K562 (cell line): ENCODE results near the gene PSMD1. TPM values are rescaled to one million over a fixed set of nuclear protein-coding genes. Genes with fewer than 3 reads are reported as not detected.

ENCODE experiments used
- ATAC-seq: fragments of 200-7000 bp; cut with Tn5 transposase; 3 replicates; pipeline ENCODE4 v1.9.1; 2020; ENCODE audit warnings: moderate library complexity
- BruUV-seq: library from RNA; stranded (reverse); fragments of 400-500 nt; replicated peaks from 2 replicates; lab custom pipeline; 2021; lab: Mats Ljungman, UMichigan
- CTCF ChIA-PET: fragments of 300-600 bp; formaldehyde crosslinking; extraction: SDS; loops from one replicate; lab custom pipeline; 2021; ENCODE audit warnings: low intra/inter-chr PET ratio; lab: Yijun Ruan, JAX
- POLR2A ChIA-PET: fragments of 300-600, 350-650 bp; sonication (Branson Sonifier 250); formaldehyde crosslinking; extraction: SDS; loops from one replicate; lab custom pipeline; 2021; ENCODE audit warnings: antibody characterized with exemption, inconsistent platforms; lab: Yijun Ruan, JAX
- DNase-seq, 4 experiments: peaks; one replicate each; pipeline versions ENCODE4 v3.0.0 to v3.0.0-alpha.2; 2011 to 2018; ENCODE audit warnings: low spot score in 3 of 4, mixed read lengths in 3 of 4; ENCODE audit errors: extremely low read depth in 1 of 4
- FAIRE-seq: peaks from 2 replicates; lab custom pipeline; 2011; peaks lifted over from hg19 to GRCh38; lab: Jason Lieb, UNC
- H2AFZ ChIP-seq: 2 replicates; pipeline ENCODE4 v1.6.0; 2011; ENCODE audit warnings: low read depth, low read length, control low read depth, inconsistent platforms
- H3K27ac ChIP-seq: fragments of 200-600 bp; 3 replicates; pipeline ENCODE4 v1.8.0; 2011; ENCODE audit warnings: low read depth, mild to moderate bottlenecking, control low read depth, inconsistent platforms, low read length, moderate library complexity, mixed read lengths; ENCODE audit errors: extremely low read depth
- H3K27me3 ChIP-seq, 2 experiments: fragments of 300-600 bp in 1 of 2; 2 replicates in 1 of 2; 3 replicates in 1 of 2; pipeline versions ENCODE4 v1.6.0 to v1.8.0; 2011; ENCODE audit warnings: inconsistent platforms in 2 of 2, low read length in 2 of 2, mild to moderate bottlenecking in 1 of 2, mixed read lengths in 1 of 2, moderate library complexity in 1 of 2; ENCODE audit not compliant: control insufficient read depth in 2 of 2, insufficient read depth in 2 of 2
- H3K36me3 ChIP-seq: fragments of 300-600 bp; 3 replicates; pipeline ENCODE4 v1.8.0; 2011; ENCODE audit warnings: mild to moderate bottlenecking, low read length, inconsistent platforms; ENCODE audit not compliant: control insufficient read depth, insufficient read depth
- H3K4me1 ChIP-seq, 2 experiments: fragments of 200-600 bp in 1 of 2; replicated peaks in 1 of 2; 2 replicates in 1 of 2; 3 replicates in 1 of 2; pipeline versions ENCODE4 v1.5.1 to v1.8.0; 2011; ENCODE audit warnings: inconsistent platforms in 2 of 2, low read length in 2 of 2, mild to moderate bottlenecking in 1 of 2, mixed read lengths in 1 of 2, moderate library complexity in 1 of 2; ENCODE audit not compliant: control insufficient read depth in 2 of 2, insufficient read depth in 2 of 2
- H3K4me2 ChIP-seq: 2 replicates; pipeline ENCODE4 v1.6.1; 2011; ENCODE audit warnings: low read length, control low read depth, inconsistent platforms, mixed read lengths; ENCODE audit not compliant: insufficient read depth
- H3K4me3 ChIP-seq: fragments of 200-600 bp; sonication (generic), shearing (Covaris generic); 2 replicates; pipeline ENCODE4 v1.5.1; 2016; ENCODE audit warnings: control low read depth, inconsistent platforms
- H3K79me2 ChIP-seq: fragments of 200-600 bp; 3 replicates; pipeline ENCODE4 v1.8.0; 2011; ENCODE audit warnings: low read length, inconsistent platforms; ENCODE audit not compliant: control insufficient read depth, insufficient read depth
- H3K9ac ChIP-seq, 2 experiments: 2 replicates each; pipeline versions ENCODE4 v1.6.0 to v1.6.1; 2011; ENCODE audit warnings: low read depth in 2 of 2, low read length in 2 of 2, control low read depth in 1 of 2, inconsistent platforms in 1 of 2, mild to moderate bottlenecking in 1 of 2, mixed read lengths in 1 of 2; ENCODE audit not compliant: insufficient read depth in 1 of 2
- H3K9me1 ChIP-seq: one replicate; pipeline ENCODE4 v1.6.0; 2011; ENCODE audit warnings: inconsistent platforms, mild to moderate bottlenecking, low read length, moderate library complexity; ENCODE audit not compliant: control insufficient read depth, insufficient read depth
- H3K9me3 ChIP-seq: replicated peaks from 2 replicates; pipeline ENCODE4 v1.5.1; 2011; ENCODE audit warnings: low read depth, low read length, inconsistent platforms; ENCODE audit not compliant: control insufficient read depth, insufficient read depth
- H4K20me1 ChIP-seq: replicated peaks from 2 replicates; pipeline ENCODE4 v1.6.1; 2011; ENCODE audit warnings: low read length, inconsistent platforms, mixed read lengths; ENCODE audit not compliant: control insufficient read depth, insufficient read depth
- ELF1 ChIP-seq: fragments of 200-800 bp; sonication (Bioruptor generic); IDR thresholded peaks from 2 replicates; pipeline ENCODE4 v1.6.1; 2016; ENCODE audit warnings: missing genetic modification characterization, missing compliant biosample characterization
- RUNX1 ChIP-seq: sonication (generic); IDR thresholded peaks from 2 replicates; pipeline ENCODE4 v1.6.1; 2016; ENCODE audit warnings: antibody characterized with exemption, low read depth
- ZNF785 ChIP-seq: fragments of 250-450 bp; sonication (Bioruptor Pico); IDR thresholded peaks from 2 replicates; pipeline ENCODE4 v1.4.0; 2020; ENCODE audit warnings: mild to moderate bottlenecking
- WGBS: fragments of 100-300 bp; shearing (Covaris generic); methylation state at CpG from one replicate; pipeline ENCODE4 v1.1.6; 2016; ENCODE audit warnings: low coverage, mixed read lengths; ENCODE audit not compliant: insufficient coverage; ENCODE audit errors: missing lambda C conversion rate; 5-methylcytosine and 5-hydroxymethylcytosine counted together
- in situ Hi-C: fragments of 300-500 bp; cut with MboI; formaldehyde crosslinking; loops from 4 replicates; pipeline ENCODE4 v1.15.0; 2018; ENCODE audit warnings: inconsistent platforms, mixed read lengths
- intact Hi-C: fragments of 100-400 bp; cut with micrococcal nuclease; formaldehyde crosslinking; loops from 2 replicates; pipeline ENCODE4 v1.14.2; 2022
- polyA plus RNA-seq, 8 experiments: library from polyadenylated mRNA; depleted of rRNA in 4 of 8; stranded (reverse) in 5 of 8; unstranded in 3 of 8; fragments of >200 nt; fragmentation: Nextera tagmentation in 2 of 8; fragmentation: Illumina TruSeq in 1 of 8; extraction: Ambion mirVana in 2 of 8; extraction: Trizol in 1 of 8; gene quantifications; 2 replicates each; pipeline versions ENCODE4 v1.2.1 to v1.2.3, GENCODE V29; 2011 to 2014; ENCODE audit warnings: inconsistent platforms in 1 of 8, missing spikeins in 1 of 8
- total RNA-seq, 7 experiments: library from RNA; depleted of rRNA in 6 of 7; stranded (reverse); fragments of >200 nt in 6 of 7; fragmentation: Illumina TruSeq in 2 of 7; extraction: Trizol in 2 of 7; gene quantifications; 2 replicates each; pipeline versions ENCODE4 v1.2.1 to v1.2.3, GENCODE V29; 2011 to 2021; ENCODE audit warnings: low replicate concordance in 1 of 7
- TF ChIP-seq, protein P1 (sequence below): fragments of 250-450 bp; sonication (Bioruptor Pico); IDR thresholded peaks from 2 replicates; pipeline ENCODE4 v1.8.0; 2022; ENCODE audit warnings: inconsistent platforms
- TF ChIP-seq, protein P2 (sequence below): IDR thresholded peaks from 2 replicates; pipeline ENCODE4 v1.6.1; 2011; ENCODE audit not compliant: insufficient read length; ENCODE audit errors: extremely low read depth

The PSMD1 gene
- total and polyA plus RNA-seq, 9 of the 15 experiments (the other 6 are each of a cell fraction or from before 2014, with no cell fraction given): 100 to 257 (median 147) TPM

DNA sequence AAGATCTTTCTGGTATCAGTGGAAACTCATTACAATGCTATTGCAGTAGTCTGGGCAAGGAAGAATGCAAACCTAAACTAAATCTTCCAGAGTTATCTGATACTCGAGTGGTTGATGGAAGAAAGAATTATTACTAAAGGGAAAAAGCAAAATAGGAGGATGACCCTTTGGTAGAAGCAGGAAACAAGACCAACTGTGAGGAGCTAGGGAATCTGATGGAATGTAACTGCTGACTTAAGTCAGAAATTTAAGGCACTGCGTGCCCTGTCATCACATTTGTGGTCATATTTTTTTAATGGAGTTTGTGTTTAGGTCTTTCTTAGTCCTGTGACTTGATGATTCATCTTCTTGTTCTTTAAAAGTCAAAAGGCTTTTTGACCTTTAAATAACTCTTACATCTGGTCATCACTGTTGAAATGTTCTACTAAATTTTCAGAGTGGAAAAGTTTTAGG lies 105.2 kb downstream of the PSMD1 start (continued):
- TF ChIP-seq, protein P1, sequence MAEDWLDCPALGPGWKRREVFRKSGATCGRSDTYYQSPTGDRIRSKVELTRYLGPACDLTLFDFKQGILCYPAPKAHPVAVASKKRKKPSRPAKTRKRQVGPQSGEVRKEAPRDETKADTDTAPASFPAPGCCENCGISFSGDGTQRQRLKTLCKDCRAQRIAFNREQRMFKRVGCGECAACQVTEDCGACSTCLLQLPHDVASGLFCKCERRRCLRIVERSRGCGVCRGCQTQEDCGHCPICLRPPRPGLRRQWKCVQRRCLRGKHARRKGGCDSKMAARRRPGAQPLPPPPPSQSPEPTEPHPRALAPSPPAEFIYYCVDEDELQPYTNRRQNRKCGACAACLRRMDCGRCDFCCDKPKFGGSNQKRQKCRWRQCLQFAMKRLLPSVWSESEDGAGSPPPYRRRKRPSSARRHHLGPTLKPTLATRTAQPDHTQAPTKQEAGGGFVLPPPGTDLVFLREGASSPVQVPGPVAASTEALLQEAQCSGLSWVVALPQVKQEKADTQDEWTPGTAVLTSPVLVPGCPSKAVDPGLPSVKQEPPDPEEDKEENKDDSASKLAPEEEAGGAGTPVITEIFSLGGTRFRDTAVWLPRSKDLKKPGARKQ (CRISPR knock-in tag): no peak
- TF ChIP-seq, protein P2, sequence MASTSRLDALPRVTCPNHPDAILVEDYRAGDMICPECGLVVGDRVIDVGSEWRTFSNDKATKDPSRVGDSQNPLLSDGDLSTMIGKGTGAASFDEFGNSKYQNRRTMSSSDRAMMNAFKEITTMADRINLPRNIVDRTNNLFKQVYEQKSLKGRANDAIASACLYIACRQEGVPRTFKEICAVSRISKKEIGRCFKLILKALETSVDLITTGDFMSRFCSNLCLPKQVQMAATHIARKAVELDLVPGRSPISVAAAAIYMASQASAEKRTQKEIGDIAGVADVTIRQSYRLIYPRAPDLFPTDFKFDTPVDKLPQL: no peak
- TF ChIP-seq RUNX1: no peak
- TF ChIP-seq ZNF785 (CRISPR knock-in tag): no peak

DNA sequence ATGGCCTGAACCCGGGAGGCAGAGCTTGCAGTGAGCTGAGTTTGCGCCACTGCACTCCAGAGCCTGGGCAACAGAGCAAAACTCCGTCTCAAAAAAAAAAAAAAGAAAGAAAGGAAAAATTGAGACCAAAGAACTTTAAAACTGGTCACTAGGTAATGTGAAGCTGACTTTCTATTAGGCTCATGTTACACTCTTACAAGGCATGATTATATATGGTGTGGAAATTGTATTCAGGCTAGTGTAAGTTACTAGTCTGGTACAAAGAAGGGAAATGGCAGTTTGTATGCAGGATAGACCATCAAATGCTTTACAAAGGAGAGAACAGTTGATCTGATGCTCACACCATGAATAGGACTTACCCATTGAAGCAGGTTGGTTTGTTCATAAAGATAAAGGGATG lies 106.3 kb downstream of the PSMD1 start:
- Histone ChIP-seq H3K79me2 (no peaks in the 10 kb centered on the region), H3K36me3 (peaks cover 71% of the 10 kb centered on the region)
- in situ Hi-C loops: no loop called here
- no TSS peak for BruUV-seq
- no peak for TF ChIP-seq ELF1 (tag)
- TF ChIP-seq, all 486 proteins: peak for 0
- ATAC-seq: no peak
- CTCF ChIA-PET: no interaction called here
- H3K9me1 ChIP-seq: no peaks in the 10 kb centered on the region
- H3K4me1 ChIP-seq: no peaks in the 10 kb centered on the region
- FAIRE-seq: no peak
- no peak overlapping the region for H3K27ac ChIP-seq
- H3K9me3 ChIP-seq: no peaks in the 10 kb centered on the region
- DNase-seq: no peak
- no peaks in the 10 kb centered on the region for H3K27me3 ChIP-seq
- 83% methylated on average over 2 of the region's 3 CpGs for WGBS
- H3K4me2 ChIP-seq: no peak overlapping the region
- intact Hi-C loops: no loop called here
- H3K4me3 ChIP-seq: no peak overlapping the region
- H3K9ac ChIP-seq: no peak overlapping the region
- POLR2A ChIA-PET: no interaction called here
- H4K20me1 ChIP-seq: no peaks in the 10 kb centered on the region
- H2AFZ ChIP-seq: no peak overlapping the region
